ENCODE data around the gene PCLO.

DNA sequence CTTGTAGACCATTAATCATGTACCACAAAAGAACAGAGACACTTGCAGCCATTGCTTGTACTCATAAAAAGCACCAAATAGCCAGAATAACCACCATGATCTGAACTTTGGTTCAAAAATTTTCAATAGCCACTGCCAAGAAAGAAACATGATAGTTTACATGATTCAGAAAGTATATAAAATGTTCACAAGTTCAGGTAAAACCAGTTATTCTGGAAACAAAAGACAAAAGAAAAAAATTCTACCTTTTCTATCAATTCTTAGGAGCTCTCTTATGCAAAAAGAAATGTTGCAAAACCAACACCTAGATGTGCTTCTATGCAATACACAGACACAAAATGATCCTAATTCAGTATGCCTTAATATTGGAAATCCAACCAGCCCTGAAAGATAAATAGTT, 108.7 kb downstream of the PCLO start:
- no peak for TF ChIP-seq POLR2A (IDR thresholded peaks at IDR 0.05)
- TF ChIP-seq, protein P1, sequence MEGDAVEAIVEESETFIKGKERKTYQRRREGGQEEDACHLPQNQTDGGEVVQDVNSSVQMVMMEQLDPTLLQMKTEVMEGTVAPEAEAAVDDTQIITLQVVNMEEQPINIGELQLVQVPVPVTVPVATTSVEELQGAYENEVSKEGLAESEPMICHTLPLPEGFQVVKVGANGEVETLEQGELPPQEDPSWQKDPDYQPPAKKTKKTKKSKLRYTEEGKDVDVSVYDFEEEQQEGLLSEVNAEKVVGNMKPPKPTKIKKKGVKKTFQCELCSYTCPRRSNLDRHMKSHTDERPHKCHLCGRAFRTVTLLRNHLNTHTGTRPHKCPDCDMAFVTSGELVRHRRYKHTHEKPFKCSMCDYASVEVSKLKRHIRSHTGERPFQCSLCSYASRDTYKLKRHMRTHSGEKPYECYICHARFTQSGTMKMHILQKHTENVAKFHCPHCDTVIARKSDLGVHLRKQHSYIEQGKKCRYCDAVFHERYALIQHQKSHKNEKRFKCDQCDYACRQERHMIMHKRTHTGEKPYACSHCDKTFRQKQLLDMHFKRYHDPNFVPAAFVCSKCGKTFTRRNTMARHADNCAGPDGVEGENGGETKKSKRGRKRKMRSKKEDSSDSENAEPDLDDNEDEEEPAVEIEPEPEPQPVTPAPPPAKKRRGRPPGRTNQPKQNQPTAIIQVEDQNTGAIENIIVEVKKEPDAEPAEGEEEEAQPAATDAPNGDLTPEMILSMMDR (IDR thresholded peaks at IDR 0.05): no peak
- no peak for TF ChIP-seq POLR2AphosphoS5 (IDR thresholded peaks at IDR 0.05)
